ENCODE data around the gene BRMS1L.
"Not testable (repeated sequence)": the region's sequence is repeated elsewhere in the genome, so short reads cannot be mapped to it uniquely, and the experiment has no call there.

Gene BRMS1L

DNA sequence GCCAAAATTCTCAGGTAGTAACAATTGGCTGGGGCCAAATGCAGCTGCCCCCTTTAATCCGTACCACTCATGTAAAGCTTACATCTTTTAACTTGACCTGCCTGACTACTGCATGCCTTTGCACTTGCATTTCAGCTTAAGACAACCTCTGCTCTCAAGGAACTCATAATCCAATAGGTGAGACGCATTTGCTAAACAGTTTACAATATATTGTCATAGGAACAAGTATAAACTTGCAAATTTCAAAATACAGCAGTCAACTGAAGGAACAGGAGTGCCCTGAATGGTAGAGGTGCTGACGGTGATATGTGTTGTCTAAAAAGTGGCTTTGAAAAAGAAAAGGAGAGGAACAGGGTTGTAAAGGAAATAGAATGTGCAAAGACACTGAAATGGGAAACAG, 3.6 kb upstream of the BRMS1L start:
- FAIRE-seq = no peak

DNA sequence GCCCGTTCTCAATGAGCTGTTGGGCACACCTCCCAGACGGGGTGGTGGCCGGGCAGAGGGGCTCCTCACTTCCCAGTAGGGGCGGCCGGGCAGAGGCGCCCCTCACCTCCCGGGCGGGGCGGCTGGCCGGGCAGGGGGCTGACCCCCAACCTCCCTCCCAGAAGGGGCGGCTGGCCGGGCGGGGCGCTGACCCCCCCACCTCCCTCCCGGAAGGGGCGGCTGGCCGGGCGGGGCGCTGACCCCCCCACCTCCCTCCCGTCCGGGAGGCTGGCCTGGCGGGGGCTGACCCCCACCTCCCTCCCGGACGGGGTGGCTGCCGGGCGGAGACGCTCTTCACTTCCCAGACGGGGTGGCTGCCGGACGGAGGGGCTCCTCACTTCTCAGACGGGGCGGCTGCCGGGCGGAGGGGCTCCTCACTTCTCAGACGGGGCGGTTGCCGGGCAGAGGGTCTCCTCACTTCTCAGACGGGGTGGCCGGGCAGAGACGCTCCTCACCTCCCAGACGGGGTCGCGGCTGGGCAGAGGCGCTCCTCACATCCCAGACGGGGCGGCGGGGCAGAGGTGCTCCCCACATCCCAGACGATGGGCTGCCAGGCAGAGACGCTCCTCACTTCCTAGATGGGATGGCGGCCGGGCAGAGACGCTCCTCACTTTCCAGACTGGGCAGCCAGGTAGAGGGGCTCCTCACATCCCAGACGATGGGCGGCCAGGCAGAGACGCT, 1.5 kb upstream of the BRMS1L start:
- not testable (repeated sequence) for FAIRE-seq

DNA sequence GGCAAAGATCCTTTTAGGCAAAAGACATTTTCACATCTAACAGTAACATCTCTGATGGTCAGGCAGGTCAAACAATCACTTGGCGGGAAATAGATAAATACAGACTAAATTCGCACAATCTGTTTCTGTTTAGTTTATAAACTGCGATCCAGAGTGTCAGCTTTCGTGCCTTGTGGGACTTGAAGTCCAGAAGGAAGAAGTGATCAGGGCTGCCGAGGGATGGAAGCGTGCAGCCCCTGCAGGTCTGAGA, 245 bp upstream of the BRMS1L start:
- FAIRE-seq = no peak

DNA sequence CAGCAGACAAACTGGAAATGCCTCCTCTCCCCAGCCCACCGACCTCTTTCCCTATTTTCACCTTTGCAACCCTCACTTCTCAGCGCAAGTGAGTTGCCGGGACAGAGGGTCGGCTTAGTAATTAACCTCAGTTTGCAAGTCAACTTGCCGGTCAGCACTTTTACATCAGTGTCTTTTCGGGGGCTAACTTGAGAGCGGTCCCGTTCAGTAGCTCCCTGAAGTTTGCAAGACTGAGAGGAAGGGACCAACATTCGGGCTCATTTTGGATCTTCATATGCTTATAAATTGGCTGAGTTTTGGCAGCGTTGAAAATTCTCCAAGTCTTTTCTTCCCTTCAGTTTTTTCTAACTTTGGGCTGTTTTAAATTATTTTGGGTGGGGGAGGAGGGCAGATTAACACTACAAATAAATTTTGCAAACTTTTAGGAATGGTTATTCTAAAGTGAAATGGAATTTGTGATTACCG, 846 bp downstream of the BRMS1L start:
- FAIRE-seq = no peak

DNA sequence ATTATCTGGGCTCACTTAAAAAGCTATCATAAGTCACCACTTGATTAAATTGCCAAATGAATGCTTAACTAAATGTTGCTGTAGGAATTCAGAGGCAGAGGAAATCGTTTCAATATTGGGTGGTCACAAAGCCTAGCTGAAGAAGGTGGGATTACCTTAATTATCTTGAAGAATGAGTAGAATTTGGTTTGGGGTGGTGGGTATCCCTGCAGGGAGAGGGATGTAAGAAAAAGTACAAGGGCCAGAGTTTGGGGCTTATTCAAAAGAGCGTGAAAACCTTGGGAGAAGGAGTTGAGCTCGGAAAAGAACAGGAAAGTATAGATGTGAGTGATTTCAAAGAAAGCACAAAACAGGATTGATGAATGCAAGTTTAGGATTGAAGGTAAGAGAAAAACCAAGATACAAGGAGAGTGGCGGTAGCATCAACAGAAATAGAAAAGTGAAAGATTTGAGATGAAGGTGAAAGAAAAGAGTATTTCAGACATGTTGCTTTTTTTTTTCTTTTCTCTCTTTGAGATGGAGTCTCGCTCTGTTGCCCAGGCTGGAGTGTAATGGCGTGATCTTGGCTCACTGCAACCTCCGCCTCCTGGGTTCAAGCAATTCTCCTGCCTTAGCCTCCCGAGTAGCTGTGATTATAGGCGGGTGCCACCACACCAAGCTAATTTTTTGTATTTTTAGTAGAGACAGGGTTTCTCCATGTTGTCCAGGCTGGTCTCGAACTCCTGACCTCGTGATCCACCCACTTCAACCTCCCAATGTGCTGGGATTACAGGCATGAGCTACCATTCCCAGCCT, 1.7 kb downstream of the BRMS1L start:
- FAIRE-seq = no peak

DNA sequence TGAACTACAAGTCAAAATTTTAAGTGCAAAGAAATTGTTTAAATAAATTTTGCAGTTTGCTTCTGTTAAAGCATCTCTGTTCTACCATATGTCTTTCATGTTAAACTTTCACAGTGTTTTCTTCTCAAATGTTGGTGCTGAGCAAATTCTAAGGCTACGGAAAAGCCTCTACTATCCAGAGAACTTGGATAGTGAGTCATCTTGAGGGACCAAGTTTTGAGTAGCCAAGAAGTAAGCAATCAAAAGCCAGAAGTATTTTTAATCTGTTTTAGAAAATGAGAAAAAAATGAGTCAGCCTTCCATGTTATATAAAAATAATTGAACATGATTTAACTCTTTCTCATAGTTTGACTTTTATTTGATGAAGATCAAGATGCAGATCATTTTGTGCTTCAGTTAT, 3.3 kb downstream of the BRMS1L start:
- FAIRE-seq = no peak

DNA sequence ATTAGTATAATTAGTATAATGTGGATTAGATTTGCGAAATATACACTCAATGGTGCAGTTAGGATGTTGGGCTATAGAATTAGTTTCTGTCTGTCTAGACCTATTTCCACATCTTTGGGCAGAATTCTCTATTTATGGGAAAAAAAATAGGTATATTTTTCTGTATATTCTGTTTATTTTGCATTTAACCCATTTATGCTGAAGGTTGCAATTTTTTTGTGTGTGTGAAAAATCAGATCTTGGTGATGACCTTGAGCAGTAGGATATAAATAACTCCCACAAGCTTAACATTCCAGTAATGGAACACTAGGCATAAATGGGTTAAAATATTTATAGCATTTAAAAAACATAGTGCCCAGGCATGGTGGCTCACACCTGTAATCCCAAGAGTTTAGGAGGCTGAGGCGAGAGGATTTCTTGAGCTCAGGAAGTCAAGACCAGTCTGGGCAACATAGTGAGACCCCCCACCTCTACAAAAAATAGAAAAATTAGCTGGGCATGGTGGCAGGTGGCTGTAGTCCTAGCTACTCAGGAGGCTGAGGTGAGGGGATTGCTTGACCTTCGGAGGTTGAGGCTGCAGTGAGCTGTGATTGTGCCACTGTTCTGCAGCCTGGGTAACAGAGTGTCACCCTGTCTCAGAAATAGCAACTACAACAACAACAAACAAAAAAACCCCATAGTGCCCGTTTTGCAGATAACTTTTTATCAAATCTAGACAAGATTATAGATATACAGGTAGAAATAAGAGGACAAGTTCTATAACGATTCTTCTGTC, 9.3 kb downstream of the BRMS1L start:
- no peak for FAIRE-seq

DNA sequence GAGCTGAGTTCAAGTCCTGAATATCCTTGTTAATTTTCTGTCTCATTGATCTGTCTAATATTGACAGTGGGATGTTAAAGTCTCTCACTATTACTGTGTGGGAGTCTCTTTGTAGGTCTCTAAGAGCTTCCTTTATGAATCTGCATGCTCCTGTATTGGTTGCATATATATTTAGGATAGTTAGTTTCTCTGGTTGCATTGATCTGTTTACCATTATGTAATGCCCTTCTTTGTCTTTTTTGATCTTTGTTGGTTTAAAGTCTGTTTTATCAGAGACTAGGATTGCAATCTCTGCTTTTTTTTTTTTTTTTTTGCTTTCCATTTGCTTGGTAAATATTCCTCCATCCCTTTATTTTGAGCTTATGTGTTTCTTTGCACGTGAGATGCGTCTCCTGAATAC, 15.6 kb downstream of the BRMS1L start:
- not testable (repeated sequence) for FAIRE-seq

DNA sequence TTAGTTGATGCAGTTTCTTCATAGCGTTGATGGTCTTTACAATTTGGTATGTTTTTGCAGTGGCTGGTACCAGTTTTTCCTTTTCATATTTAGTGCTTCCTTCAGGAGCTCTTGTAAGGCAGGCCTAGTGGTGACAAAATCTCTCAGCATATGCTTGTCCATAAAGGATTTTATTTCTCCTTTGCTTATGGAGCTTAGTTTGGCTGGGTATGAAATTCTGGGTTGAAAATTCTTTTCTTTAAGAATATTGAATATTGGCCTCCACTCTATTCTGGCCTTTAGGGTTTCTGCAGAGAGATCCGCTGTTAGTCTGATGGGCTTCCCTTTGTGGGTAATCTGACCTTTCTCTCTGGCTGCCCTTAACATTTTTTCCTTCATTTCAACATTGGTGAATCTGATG, 16.1 kb downstream of the BRMS1L start:
- FAIRE-seq = not testable (repeated sequence)

DNA sequence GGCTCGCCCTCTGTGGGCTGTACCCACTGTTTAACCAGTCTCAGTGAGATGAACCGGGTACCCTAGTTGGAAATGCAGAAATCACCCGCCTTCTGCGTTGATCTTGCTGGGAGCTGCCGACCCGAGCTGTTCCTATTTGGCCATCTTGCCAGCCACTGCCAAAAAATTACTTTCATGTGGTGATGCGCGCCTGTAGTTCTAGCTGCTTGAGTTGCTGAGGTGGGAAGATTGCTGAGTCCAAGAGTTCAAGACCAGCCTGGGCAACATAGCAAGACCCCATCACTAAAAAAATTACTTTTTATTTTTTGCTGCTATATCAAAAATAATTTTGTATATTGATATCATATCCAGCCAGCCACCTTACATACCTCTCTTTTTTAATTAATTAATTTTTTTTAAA, 18.4 kb downstream of the BRMS1L start:
- FAIRE-seq = no peak

DNA sequence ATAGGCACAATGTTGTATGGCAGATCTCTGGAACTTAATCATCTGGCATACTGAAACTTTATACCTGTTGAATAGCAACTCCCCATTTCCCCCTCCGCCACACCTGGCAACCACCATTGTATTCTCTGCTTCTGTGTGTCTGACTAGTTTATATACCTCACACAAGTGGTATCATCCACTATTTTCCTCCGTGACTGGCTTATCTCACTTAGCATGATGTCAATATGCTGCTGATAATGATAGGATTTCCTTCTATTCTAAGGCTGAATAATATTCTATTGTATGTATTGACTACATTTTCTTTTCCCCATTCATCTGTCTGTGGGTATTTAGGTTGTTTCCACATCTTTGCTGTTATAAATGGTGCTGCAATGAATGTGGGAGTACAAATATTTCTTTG, 21.5 kb downstream of the BRMS1L start:
- FAIRE-seq = no peak

DNA sequence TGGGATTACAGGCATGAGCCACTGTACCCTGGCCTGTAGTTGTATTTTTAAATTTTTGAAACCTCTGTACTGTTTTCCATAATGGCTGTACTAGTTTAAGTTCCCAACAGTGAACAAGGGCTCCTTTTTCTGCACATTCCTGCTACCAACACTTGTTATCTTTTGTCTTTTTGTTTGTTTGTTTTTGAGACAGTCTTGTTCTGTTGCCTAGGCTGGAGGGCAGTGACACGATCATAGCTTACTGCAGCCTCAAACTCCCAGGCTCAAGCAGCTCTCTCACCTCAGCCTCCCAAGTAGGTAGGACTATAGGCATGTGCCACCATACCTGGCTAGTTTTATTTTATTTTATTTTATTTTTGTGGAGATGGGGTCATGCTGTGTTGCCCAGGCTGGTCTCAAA, 23.0 kb downstream of the BRMS1L start:
- FAIRE-seq = no peak

DNA sequence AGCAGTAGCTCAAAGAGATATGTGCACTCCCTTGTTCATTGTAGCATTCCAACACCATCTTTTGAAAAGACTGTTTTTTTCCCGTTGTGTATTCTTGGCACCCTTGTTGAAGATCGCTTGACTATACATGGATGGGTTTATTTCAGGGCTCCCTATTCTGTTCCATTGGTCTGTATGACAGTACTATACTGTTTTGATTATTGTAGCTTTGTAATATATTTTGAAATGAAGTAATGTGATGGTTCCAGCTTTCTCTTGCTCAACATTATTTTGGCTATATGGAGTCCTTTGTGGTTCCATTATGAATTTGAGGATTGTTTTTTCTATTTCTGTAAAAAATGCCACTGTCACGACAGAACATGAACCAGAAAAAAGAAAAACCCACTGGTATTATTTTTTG, 25.7 kb downstream of the BRMS1L start:
- FAIRE-seq = no peak

DNA sequence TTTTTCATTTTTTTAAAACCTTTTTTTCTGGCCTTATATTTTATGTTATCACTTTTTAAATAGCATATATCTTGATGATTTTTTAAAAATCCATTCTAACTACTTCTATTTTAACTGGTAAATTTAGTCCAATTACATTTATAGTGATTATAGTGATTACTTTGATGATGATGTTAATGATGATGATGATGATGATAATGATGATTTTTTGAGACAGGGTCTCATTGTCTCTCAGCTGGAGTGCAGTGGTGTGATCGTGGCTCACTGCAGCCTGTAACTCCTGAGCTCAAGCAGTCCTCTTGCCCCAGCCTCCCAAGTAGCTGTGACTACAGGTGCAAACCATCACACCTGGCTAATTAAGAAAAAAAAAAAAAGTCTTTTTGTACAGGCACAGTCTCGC, 27.1 kb downstream of the BRMS1L start:
- no peak for FAIRE-seq

DNA sequence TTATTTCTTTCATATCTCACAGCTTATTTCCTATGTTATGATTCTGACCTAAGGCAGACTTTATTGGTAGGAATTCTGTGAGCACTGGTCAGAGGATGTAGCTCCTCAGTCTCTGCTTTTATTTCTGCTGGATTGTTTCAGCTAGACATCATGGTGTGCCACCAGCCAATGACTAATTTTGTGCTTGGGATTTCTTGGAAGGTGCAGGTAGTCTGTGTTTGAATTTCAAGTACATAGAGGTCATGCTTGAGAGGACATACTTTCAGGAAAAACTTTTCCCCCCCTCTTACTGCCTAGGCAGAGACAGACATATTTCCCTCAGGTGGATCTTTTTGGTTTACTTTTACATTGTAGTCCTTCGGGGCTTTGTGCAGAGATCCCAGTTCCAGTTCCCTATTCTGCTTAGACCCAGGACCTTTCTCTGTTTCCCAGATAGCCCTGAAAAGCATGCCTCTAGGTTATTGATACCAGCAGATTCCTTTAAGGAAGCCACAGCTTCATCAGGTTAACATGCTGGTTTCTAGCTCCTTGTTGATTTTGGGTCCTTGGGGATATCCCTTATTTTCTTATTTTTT, 28.6 kb downstream of the BRMS1L start:
- no peak for FAIRE-seq

DNA sequence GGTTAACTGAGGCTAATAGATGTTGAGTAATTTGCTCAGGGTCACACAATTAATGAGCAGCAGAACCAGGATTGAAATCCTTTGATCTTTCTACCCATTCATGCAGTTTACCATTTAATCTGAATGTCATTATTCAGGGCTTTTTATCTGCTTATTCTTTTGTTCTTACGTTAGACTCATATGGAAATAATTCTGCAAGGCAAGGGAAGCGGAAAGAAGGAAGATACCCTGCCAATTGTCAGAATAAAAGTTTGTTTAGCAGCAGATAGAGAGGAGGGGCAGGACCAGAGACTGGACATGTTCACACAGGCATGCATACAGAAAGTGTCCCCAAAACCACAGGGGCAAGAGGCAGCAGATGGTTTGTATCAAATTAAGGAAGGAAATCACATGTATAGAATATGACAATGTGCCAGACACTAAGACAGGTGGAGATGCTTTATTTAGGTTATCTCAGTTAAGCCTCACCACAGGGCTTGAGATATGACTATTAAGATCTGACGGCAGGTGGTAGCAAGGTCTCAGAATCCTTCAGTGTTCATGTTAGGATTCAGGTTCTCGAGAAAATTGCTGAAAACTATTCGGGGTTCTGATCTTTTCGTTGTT, 29.8 kb downstream of the BRMS1L start:
- no peak for FAIRE-seq

DNA sequence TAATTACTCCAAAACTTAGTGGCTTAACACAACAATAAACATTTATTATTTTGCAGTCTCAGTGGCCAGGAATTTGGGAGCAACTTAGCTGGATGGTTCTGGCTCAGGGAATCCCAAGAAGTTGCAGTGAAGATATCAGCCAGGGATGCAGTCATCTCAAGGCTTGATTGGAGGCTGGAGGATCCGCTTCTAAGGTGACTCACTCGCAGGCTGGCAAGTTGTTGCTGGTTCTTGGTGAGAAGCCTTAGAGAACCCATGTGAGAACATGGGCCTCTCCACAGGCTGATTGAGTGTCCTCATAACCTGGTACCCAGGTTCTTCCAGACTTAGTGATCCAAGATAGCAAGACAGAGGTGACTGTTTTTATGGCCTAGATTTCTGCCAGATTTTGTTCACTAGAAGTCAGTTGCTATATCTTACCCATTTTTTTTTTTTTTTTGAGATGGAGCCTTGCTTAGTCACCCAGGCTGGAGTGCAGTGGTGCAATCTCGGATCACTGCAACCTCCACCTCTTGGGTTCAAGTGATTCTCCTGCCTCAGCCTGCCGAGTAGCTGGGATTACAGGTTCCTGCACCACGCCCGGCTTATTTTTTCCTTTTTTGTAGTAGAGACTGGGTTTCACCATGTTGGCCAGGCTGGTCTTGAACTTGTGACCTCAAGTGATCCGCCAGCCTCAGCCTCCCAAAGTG, 32.5 kb downstream of the BRMS1L start:
- FAIRE-seq = no peak

DNA sequence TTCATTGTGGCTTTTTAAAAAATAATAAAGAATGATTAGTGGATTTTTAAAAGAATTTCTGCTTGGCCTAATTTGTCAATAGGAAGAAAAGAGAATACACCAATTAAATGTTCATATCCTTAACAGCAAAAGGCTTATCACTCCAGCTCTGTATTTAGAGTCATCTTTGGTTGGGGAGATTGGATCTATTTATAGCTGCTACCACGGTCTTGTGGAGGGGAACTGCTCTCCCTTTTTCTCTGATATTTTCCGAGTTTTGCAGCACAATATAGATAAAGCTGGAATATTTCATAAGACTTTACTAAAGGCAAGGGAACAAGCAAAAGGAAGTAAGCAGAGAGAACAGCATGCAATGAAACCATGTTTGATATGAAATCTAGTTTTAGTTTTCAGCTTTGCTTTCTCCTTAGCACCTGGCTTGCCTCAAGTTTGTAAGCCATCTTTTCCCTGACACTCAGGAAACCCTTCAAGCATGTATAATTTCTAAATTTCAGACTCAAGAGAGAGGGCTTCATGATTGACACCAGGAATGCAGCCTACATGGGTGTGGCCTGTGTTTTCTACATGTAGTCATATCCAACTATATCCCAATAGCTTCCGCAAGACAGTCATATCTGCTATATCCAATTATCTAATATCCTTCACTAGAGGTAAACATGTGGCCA, 35.2 kb downstream of the BRMS1L start:
- FAIRE-seq = no peak

DNA sequence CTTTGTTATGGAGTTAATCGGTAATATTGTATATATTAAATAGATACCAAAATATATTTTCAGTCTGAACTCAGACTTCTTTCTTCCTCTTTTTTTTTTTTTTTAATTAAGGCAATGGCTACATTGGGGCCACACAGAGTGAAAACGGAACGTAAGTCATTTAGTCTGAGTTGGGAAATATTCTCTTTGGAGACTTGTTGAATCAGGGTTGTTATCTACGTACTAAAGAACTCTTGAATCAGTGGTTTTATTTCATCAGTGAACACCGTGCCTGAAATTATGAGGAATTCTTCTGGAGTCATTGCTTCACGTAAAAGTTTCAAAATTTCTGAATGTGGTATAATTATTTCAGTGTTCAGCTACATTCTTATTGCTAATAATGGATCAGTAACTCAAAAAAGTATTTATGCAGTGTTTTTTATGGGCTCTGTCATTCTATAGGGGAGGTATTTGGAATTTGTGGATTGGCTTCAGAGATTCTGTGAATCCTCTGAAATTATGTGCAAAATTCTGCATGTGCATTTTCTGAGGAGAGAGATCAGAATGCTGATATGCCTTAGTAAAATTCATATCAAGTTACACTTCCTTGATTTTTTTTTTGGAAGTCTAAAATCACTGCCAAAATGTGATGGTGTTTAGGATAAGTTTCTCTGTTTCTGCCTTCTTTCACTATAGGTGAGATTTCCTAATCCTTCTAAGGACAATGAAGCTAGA, 39.6 kb downstream of the BRMS1L start:
- FAIRE-seq = no peak

DNA sequence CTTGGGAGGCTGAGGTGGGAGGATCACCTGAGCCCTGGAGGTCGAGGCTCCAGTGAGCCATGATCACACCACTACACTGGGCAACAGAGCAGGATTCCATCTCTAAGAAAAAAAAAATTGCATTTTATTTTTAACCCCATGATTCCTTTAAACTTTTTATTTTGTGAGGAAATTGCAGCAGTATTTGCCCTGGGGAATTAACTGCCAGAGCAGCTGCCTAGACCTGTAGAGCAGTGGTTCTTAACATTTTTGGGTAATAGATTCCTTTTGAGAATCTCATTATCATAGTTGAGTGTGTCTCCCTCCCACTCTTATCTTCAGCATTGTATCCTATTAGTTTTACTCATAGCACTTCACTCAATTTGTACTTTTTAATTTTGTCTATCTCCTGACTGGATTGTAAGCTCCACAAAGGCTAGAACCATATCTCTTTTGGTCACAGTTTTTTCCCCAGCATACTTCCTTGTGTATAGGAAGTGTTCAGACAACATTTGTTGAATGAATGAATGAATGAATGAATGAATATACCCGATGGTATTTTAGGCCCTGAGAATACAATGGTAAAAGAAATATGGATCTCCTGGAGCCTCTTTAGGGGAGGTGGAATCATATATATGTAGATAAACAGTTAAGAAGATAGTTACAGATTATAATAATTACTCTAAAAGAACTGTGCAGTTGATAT, 40.6 kb downstream of the BRMS1L start:
- FAIRE-seq = no peak

DNA sequence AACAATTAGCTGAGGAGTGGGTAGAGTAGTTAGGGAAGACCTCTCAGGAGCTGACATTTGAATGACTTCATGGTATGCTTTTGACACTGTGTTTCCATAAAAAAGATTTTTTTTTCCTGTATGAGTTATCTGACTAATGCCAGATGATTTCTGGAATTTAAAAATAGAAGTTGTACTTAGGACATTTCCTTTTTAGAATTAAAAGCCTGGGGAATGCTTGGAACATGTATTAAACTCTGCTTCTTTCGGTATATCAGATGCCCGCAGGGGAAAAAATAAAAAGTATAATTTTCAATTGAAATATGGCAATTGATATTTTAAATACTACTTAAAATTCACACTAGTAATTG, 41.1 kb downstream of the BRMS1L start:
- no peak for FAIRE-seq
